ENCODE measurements around the gene RNF38. TPM values are rescaled to one million over a fixed set of nuclear protein-coding genes. Genes with fewer than 3 reads are reported as not detected.

The RNF38 gene
- total RNA-seq, 3 donors from 2014 or later (not counting 1 experiment from before 2014, with no cell fraction given): 70.9 to 90.0 (median 76.5) TPM

DNA sequence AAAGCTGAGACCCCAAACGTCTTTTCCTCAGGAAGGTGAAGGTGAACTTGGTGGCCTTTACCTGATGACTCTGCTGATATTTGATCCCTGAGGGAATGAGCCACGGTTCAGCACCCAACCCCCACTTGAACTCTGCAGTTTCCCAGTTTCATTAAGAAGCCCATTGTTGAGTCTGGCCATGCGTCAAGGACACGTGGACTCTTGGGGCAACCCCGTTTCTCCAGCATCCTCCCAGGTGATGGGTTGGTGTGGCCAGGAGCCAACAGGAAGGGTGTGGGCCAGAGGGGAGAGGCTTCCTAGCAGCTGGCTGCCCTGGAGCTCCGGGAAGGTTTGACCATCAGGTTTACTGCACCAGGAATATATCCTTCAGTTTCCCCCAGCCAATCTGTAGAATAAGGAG is 82.3 kb downstream of the RNF38 start:
- Histone ChIP-seq H3K27ac (ENCODE audit: low read length) (no peak overlapping the region), H3K9me3 (ENCODE audit: control insufficient read depth, insufficient read depth, low read length) (no peaks in the 10 kb centered on the region), H3K27me3 (ENCODE audit: control insufficient read depth, insufficient read depth, low read length) (no peaks in the 10 kb centered on the region), H3K4me3 (ENCODE audit: low read length) (no peak overlapping the region), H3K4me1 (ENCODE audit: control insufficient read depth, insufficient read depth, low read length) (no peaks in the 10 kb centered on the region), H3K36me3 (ENCODE audit: control insufficient read depth, insufficient read depth, low read length) (no peaks in the 10 kb centered on the region)
- DNase-seq (no peak), ATAC-seq (no peak)
- TF ChIP-seq, protein P1, sequence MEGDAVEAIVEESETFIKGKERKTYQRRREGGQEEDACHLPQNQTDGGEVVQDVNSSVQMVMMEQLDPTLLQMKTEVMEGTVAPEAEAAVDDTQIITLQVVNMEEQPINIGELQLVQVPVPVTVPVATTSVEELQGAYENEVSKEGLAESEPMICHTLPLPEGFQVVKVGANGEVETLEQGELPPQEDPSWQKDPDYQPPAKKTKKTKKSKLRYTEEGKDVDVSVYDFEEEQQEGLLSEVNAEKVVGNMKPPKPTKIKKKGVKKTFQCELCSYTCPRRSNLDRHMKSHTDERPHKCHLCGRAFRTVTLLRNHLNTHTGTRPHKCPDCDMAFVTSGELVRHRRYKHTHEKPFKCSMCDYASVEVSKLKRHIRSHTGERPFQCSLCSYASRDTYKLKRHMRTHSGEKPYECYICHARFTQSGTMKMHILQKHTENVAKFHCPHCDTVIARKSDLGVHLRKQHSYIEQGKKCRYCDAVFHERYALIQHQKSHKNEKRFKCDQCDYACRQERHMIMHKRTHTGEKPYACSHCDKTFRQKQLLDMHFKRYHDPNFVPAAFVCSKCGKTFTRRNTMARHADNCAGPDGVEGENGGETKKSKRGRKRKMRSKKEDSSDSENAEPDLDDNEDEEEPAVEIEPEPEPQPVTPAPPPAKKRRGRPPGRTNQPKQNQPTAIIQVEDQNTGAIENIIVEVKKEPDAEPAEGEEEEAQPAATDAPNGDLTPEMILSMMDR (IDR thresholded peaks at IDR 0.05): no peak
- Mint-ChIP-seq H3K4me3 (no peak overlapping the region), H3K4me1 (no peaks in the 10 kb centered on the region), H3K9me3 (no peaks in the 10 kb centered on the region), H3K27ac (no peak overlapping the region), H3K36me3 (no peaks in the 10 kb centered on the region), H3K27me3 (ENCODE audit: low read depth in 2 of 2) (no peaks in the 10 kb centered on the region)
- 40% methylated on average over 6 of the region's 6 CpGs for WGBS (ENCODE audit: insufficient coverage)
- intact Hi-C loops (cut with micrococcal nuclease): no loop called here

DNA sequence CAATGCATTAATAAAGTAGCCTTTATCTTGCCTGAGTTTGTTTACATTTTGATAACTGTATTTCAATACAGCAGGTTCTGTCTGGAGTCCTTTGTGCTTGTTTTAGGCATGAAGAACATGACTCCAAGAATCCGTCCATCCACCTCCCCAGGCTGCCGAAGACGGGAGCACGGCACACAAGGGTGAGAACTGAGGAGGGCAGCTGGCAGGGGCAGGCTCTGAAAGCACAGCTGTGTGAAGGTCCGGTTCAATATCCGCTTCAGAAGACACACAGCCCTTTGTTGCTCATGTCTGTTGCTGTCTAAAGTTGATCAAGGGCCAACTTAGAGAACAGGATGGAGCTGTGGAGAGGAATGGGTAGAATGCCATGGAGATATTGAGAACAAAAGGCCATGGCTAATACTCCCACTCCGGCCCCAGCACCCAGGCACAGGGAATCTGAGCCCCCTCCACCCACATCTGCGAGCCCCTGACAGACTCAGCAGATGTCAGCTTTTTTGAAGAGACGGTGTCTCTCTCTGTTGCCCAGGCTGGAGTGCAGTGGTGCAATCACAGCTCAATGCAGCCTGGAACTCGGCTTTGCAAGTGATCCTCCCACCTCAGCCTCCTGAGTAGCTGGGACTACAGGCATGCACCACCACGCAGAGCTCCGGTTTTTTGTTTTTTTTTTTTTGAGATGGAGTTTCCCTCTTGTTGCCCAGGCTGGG is 83.3 kb downstream of the RNF38 start:
- Mint-ChIP-seq H3K9me3 (no peaks in the 10 kb centered on the region), H3K4me1 (no peaks in the 10 kb centered on the region), H3K27ac (no peak overlapping the region), H3K4me3 (no peak overlapping the region), H3K36me3 (no peaks in the 10 kb centered on the region), H3K27me3 (ENCODE audit: low read depth in 2 of 2) (no peaks in the 10 kb centered on the region)
- WGBS (ENCODE audit: insufficient coverage): 93% methylated on average over 12 of the region's 12 CpGs
- ATAC-seq (no peak), DNase-seq (no peak)
- intact Hi-C loops (cut with micrococcal nuclease): no loop called here
- Histone ChIP-seq H3K9me3 (ENCODE audit: control insufficient read depth, insufficient read depth, low read length) (no peaks in the 10 kb centered on the region), H3K27ac (ENCODE audit: low read length) (no peak overlapping the region), H3K4me3 (ENCODE audit: low read length) (no peak overlapping the region), H3K36me3 (ENCODE audit: control insufficient read depth, insufficient read depth, low read length) (no peaks in the 10 kb centered on the region), H3K27me3 (ENCODE audit: control insufficient read depth, insufficient read depth, low read length) (no peaks in the 10 kb centered on the region), H3K4me1 (ENCODE audit: control insufficient read depth, insufficient read depth, low read length) (no peaks in the 10 kb centered on the region)
- TF ChIP-seq, protein P1 (IDR thresholded peaks at IDR 0.05): no peak

DNA sequence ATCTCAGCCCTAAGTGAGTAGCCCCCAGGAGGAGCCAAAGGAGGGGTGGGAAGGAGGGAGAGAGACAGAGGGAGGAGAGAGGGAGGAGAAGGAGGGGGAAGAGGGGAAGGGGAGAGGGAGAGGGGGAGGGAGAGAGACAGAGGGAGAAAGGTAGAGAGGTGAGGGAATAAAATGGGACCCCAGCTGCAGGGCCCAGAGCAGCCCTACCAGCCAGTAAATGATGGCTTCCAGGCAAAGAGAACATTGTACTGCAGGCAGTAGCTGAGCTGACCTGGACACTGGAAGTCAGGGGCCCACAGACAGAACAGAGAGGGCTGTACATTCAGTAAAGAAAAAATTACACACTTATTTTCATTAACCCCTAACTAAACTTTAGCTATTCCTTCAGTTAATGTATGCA is 84.0 kb downstream of the RNF38 start:
- no peaks in the 10 kb centered on the region for H3K27me3 Mint-ChIP-seq (ENCODE audit: low read depth in 2 of 2)
- DNase-seq (no peak), ATAC-seq (no peak)
- Histone ChIP-seq H3K36me3 (ENCODE audit: control insufficient read depth, insufficient read depth, low read length) (no peaks in the 10 kb centered on the region), H3K4me3 (ENCODE audit: low read length) (no peak overlapping the region), H3K9me3 (ENCODE audit: control insufficient read depth, insufficient read depth, low read length) (no peaks in the 10 kb centered on the region), H3K27me3 (ENCODE audit: control insufficient read depth, insufficient read depth, low read length) (no peaks in the 10 kb centered on the region), H3K4me1 (ENCODE audit: control insufficient read depth, insufficient read depth, low read length) (no peaks in the 10 kb centered on the region), H3K27ac (ENCODE audit: low read length) (no peak overlapping the region)
- H3K4me3 Mint-ChIP-seq: no peak overlapping the region
- H3K27ac Mint-ChIP-seq: no peak overlapping the region
- H3K4me1 Mint-ChIP-seq: no peaks in the 10 kb centered on the region
- TF ChIP-seq, protein P1 (IDR thresholded peaks at IDR 0.05): no peak
- intact Hi-C loops (cut with micrococcal nuclease): no loop called here
- no peaks in the 10 kb centered on the region for H3K36me3 Mint-ChIP-seq
- H3K9me3 Mint-ChIP-seq: no peaks in the 10 kb centered on the region

DNA sequence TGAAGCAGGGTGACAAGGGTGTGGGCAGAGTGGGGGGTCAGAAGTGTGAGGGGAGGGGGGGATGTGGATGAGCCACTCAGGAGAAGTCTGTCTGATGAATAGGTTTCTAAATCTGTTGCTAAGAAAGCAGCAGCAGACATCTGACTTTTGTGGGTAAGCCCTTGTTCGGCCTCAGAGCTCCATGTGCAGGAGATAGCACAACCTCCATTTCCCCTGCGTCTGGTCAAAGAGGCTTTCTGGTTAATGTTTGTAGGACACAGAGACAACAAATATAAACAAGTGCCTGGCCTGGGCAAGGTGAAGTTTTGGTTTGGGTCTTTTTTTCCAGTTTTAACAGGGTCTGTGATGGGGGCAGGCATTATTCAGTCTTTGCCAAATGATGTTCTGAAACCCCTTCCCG is 84.8 kb downstream of the RNF38 start:
- Mint-ChIP-seq H3K9me3 (no peaks in the 10 kb centered on the region), H3K4me1 (no peaks in the 10 kb centered on the region), H3K4me3 (no peak overlapping the region), H3K27me3 (ENCODE audit: low read depth in 2 of 2) (no peaks in the 10 kb centered on the region), H3K36me3 (no peaks in the 10 kb centered on the region), H3K27ac (no peak overlapping the region)
- Histone ChIP-seq H3K36me3 (ENCODE audit: control insufficient read depth, insufficient read depth, low read length) (no peaks in the 10 kb centered on the region), H3K4me1 (ENCODE audit: control insufficient read depth, insufficient read depth, low read length) (no peaks in the 10 kb centered on the region), H3K27ac (ENCODE audit: low read length) (no peak overlapping the region), H3K4me3 (ENCODE audit: low read length) (no peak overlapping the region), H3K27me3 (ENCODE audit: control insufficient read depth, insufficient read depth, low read length) (no peaks in the 10 kb centered on the region), H3K9me3 (ENCODE audit: control insufficient read depth, insufficient read depth, low read length) (no peaks in the 10 kb centered on the region)
- DNase-seq: no peak
- 52% methylated on average over 3 of the region's 3 CpGs for WGBS (ENCODE audit: insufficient coverage)
- intact Hi-C loops (cut with micrococcal nuclease): no loop called here
- ATAC-seq: no peak
- TF ChIP-seq, protein P1 (IDR thresholded peaks at IDR 0.05): no peak

Data from natural killer cell (primary cell).